GM12878 (cell line): ENCODE data around the gene GNAO1. TPM values are rescaled to one million over a fixed set of nuclear protein-coding genes. Genes with fewer than 3 reads are reported as not detected.

Source experiments
- ATAC-seq: fragments of 200-7000 bp; cut with Tn5 transposase; 3 replicates; pipeline ENCODE4 v1.9.1; 2020; ENCODE audit warnings: mild to moderate bottlenecking, moderate library complexity
- BruUV-seq: library from RNA; stranded (reverse); fragments of 400-500 nt; replicated peaks from 2 replicates; lab custom pipeline; 2021; lab: Mats Ljungman, UMichigan
- CTCF ChIA-PET: fragments of 300-600 bp; sonication (Branson Sonifier 250); formaldehyde crosslinking; extraction: SDS; loops from one replicate; lab custom pipeline; 2021; ENCODE audit warnings: inconsistent platforms; lab: Yijun Ruan, JAX
- POLR2A ChIA-PET: fragments of 350-600 bp; formaldehyde crosslinking; extraction: SDS; loops from one replicate; lab custom pipeline; 2021; ENCODE audit warnings: inconsistent platforms; lab: Charles Lee
- RAD21 ChIA-PET: fragments of 300-600 bp; sonication (Branson Sonifier 250); formaldehyde crosslinking; loops from one replicate; lab custom pipeline; 2023; ENCODE audit warnings: antibody characterized with exemption; ENCODE audit not compliant: unreplicated experiment; lab: Charles Lee
- SMC1A ChIA-PET: fragments of 300-600 bp; sonication (Branson Sonifier 250); formaldehyde crosslinking; loops from one replicate; lab custom pipeline; 2023; ENCODE audit not compliant: unreplicated experiment, uncharacterized antibody; lab: Charles Lee
- DNase-seq: peaks from one replicate; pipeline ENCODE4 v3.0.0-alpha.2; 2011; ENCODE audit warnings: low read depth, low spot score
- FAIRE-seq: peaks from 3 replicates; lab custom pipeline; 2011; peaks lifted over from hg19 to GRCh38; lab: Jason Lieb, UNC
- H2AFZ ChIP-seq: 2 replicates; pipeline ENCODE4 v1.6.0; 2011; ENCODE audit warnings: low read depth, low read length, control low read depth; ENCODE audit not compliant: control insufficient read depth
- H3K27ac ChIP-seq: 2 replicates; pipeline ENCODE4 v1.5.1; 2011; ENCODE audit warnings: control low read depth; ENCODE audit not compliant: control insufficient read depth, insufficient read depth
- H3K27me3 ChIP-seq, 2 experiments: replicated peaks in 1 of 2; 2 replicates each; pipeline versions ENCODE4 v1.6.0 to v1.6.1; 2011; ENCODE audit warnings: low read length in 1 of 2; ENCODE audit not compliant: control insufficient read depth in 2 of 2, insufficient read depth in 2 of 2
- H3K36me3 ChIP-seq, 2 experiments: 2 replicates each; pipeline ENCODE4 v1.5.1; 2011; ENCODE audit warnings: low read length in 1 of 2; ENCODE audit not compliant: control insufficient read depth in 2 of 2, insufficient read depth in 2 of 2
- H3K4me1 ChIP-seq: 2 replicates; pipeline ENCODE4 v1.6.1; 2011; ENCODE audit warnings: mild to moderate bottlenecking, low read length, moderate library complexity, mixed read lengths; ENCODE audit not compliant: control insufficient read depth, insufficient read depth
- H3K4me2 ChIP-seq: 2 replicates; pipeline ENCODE4 v1.6.0; 2011; ENCODE audit warnings: control low read depth; ENCODE audit not compliant: control insufficient read depth, insufficient read depth
- H3K4me3 ChIP-seq: fragments of 200-600 bp; sonication (generic); 2 replicates; pipeline ENCODE4 v1.5.1; 2016
- H3K79me2 ChIP-seq: 2 replicates; pipeline ENCODE4 v1.6.0; 2011; ENCODE audit warnings: low read length; ENCODE audit not compliant: control insufficient read depth, insufficient read depth
- H3K9ac ChIP-seq: 2 replicates; pipeline ENCODE4 v1.8.0; 2011; ENCODE audit warnings: low read length, control low read depth, mixed read lengths; ENCODE audit not compliant: control insufficient read depth, insufficient read depth
- H3K9me3 ChIP-seq: replicated peaks from 3 replicates; pipeline ENCODE4 v1.5.1; 2011; ENCODE audit warnings: mild to moderate bottlenecking, low read length; ENCODE audit not compliant: control insufficient read depth, insufficient read depth
- H4K20me1 ChIP-seq: 2 replicates; pipeline ENCODE4 v1.6.0; 2011; ENCODE audit not compliant: control insufficient read depth, insufficient read depth
- BACH1 ChIP-seq: fragments of 450-650 bp; IDR thresholded peaks from 2 replicates; pipeline ENCODE4 v1.6.1; 2017; ENCODE audit warnings: mild to moderate bottlenecking, borderline replicate concordance
- BMI1 ChIP-seq: fragments of 450-650 bp; IDR thresholded peaks from 2 replicates; pipeline ENCODE4 v1.6.1; 2016; ENCODE audit warnings: mild to moderate bottlenecking, moderate library complexity, borderline replicate concordance
- TAF1 ChIP-seq: IDR thresholded peaks from 2 replicates; pipeline ENCODE4 v1.6.1; 2011; ENCODE audit warnings: mild to moderate bottlenecking, low read depth, low read length, borderline replicate concordance
- WGBS: methylation state at CpG from one replicate; pipeline ENCODE4 v1.1.6; 2016; ENCODE audit warnings: low lambda C conversion rate; ENCODE audit not compliant: insufficient replicate concordance, insufficient coverage; ENCODE audit errors: missing lambda C conversion rate; 5-methylcytosine and 5-hydroxymethylcytosine counted together
- in situ Hi-C: fragments of 300-500 bp; cut with MboI; formaldehyde crosslinking; loops from 9 replicates; pipeline ENCODE4 v1.14.3; 2018; ENCODE audit warnings: mixed read lengths
- intact Hi-C: fragments of 100-400 bp; cut with micrococcal nuclease; formaldehyde crosslinking; loops from one replicate; pipeline ENCODE4 v1.14.2; 2022; ENCODE audit not compliant: unreplicated experiment
- polyA plus RNA-seq, 11 experiments: library from polyadenylated mRNA; depleted of rRNA in 4 of 11; unstranded in 6 of 11; stranded (reverse) in 5 of 11; fragments of >200 nt; fragmentation: Nextera tagmentation in 4 of 11; fragmentation: Illumina TruSeq in 1 of 11; extraction: Ambion mirVana in 4 of 11; extraction: Trizol in 1 of 11; gene quantifications; 1 replicate in 1 of 11; 2 replicates in 10 of 11; pipeline versions ENCODE4 v1.2.1 to v1.2.3, GENCODE V29; 2011 to 2016; ENCODE audit warnings: inconsistent platforms in 2 of 11, missing spikeins in 2 of 11, low read depth in 1 of 11
- total RNA-seq, 4 experiments: library from RNA; depleted of rRNA in 3 of 4; stranded (reverse); fragments of >200 nt in 3 of 4; fragmentation: Illumina TruSeq in 1 of 4; extraction: Trizol in 1 of 4; gene quantifications; 2 replicates each; pipeline versions ENCODE4 v1.2.1 to v1.2.3, GENCODE V29; 2013 to 2021
- TF ChIP-seq, protein P1 (sequence below), 3 experiments: IDR thresholded peaks in 2 of 3; conservative IDR thresholded peaks in 1 of 3; 2 replicates each; pipeline ENCODE4 v1.5.1; 2011; ENCODE audit warnings: low read depth in 3 of 3, low read length in 3 of 3, mild to moderate bottlenecking in 3 of 3, control low read depth in 2 of 3, moderate library complexity in 2 of 3, inconsistent platforms in 1 of 3, mixed read lengths in 1 of 3; ENCODE audit not compliant: control insufficient read depth in 2 of 3, insufficient read depth in 1 of 3; ENCODE audit errors: extremely low read depth in 1 of 3

GNAO1 gene
- total and polyA plus RNA-seq, 10 of the 15 experiments (the other 5 are each of a cell fraction or from before 2014, with no cell fraction given) = 0.05 to 0.28 (median 0.14) TPM; not detected in 6

DNA sequence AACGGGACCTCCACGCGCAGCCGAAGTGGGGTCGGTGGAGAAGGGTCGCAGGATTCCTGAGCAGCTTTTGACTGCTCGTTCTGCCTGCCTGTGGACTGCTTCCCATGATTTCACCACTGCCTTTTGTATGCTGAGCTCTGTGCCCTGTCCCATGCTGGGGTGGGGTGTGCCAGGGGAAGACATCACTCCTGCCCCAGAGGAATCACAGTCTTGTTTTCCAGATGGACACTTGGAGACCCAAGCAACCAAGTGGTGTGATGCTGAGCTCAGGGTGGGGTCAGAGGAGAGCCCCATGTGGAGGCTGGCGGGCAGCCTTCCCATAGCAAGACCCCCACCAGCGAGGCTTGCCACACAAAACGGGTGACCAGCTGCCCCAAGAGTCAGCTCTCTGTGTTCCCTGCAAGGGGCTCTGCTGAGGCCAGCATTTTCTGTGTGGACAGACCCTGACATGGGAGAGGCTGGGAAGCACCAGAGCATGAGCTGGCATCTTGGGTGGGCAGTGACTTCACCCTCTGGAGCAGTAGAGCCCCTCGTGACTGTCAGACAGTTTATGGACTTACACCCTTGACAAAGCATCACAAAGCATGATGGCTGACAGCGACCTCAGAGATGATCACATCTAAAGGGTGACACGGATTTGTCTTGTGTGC is 111.9 kb downstream of the GNAO1 start:
- H3K27me3 ChIP-seq = peaks cover 0 to 3% of the 10 kb centered on the region in 2 experiments; a peak in 2 of 4 replicates
- H3K27ac ChIP-seq = no peak overlapping the region
- H3K9ac ChIP-seq = no peak overlapping the region
- no peak for DNase-seq
- H3K9me3 ChIP-seq = no peaks in the 10 kb centered on the region
- no peak for ATAC-seq
- no peak overlapping the region for H3K4me2 ChIP-seq
- no TSS peak for BruUV-seq
- H4K20me1 ChIP-seq = no peaks in the 10 kb centered on the region
- FAIRE-seq = no peak
- H3K79me2 ChIP-seq = no peaks in the 10 kb centered on the region
- TF ChIP-seq TAF1 (no peak), BMI1 (no peak), BACH1 (no peak)
- TF ChIP-seq, protein P1, sequence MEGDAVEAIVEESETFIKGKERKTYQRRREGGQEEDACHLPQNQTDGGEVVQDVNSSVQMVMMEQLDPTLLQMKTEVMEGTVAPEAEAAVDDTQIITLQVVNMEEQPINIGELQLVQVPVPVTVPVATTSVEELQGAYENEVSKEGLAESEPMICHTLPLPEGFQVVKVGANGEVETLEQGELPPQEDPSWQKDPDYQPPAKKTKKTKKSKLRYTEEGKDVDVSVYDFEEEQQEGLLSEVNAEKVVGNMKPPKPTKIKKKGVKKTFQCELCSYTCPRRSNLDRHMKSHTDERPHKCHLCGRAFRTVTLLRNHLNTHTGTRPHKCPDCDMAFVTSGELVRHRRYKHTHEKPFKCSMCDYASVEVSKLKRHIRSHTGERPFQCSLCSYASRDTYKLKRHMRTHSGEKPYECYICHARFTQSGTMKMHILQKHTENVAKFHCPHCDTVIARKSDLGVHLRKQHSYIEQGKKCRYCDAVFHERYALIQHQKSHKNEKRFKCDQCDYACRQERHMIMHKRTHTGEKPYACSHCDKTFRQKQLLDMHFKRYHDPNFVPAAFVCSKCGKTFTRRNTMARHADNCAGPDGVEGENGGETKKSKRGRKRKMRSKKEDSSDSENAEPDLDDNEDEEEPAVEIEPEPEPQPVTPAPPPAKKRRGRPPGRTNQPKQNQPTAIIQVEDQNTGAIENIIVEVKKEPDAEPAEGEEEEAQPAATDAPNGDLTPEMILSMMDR (IDR thresholded peaks at IDR 0.05 in 2 of 3, conservative IDR thresholded peaks at IDR 0.05 in 1 of 3; ENCODE audit: control insufficient read depth in 2 of 3, extremely low read depth in 1 of 3, insufficient read depth in 1 of 3, low read depth in 3 of 3, low read length in 3 of 3) = no peak
- no peak overlapping the region for H3K4me3 ChIP-seq
- H3K4me1 ChIP-seq = no peaks in the 10 kb centered on the region
- H2AFZ ChIP-seq = no peak overlapping the region
- 36% methylated on average over 13 of the region's 13 CpGs for WGBS
- no peaks in the 10 kb centered on the region for H3K36me3 ChIP-seq
- intact Hi-C loops = no loop called here
- in situ Hi-C loops = no loop called here
- ChIA-PET POLR2A (no interaction called here), RAD21 (no interaction called here), SMC1A (interaction anchor here (1.0 kb wide), 1 partner anchor 359 kb away, joined by 3 read pairs; no protein-coding TSS in a partner anchor), CTCF (interaction anchor here (1.5 kb wide), 1 partner anchor 53 kb away, joined by 3 read pairs; no protein-coding TSS in a partner anchor)
